ENCODE results near the gene RHOXF1. TPM values are rescaled to one million over a fixed set of nuclear protein-coding genes. Genes with fewer than 3 reads are reported as not detected.

The RHOXF1 gene
- 0.47 TPM for total RNA-seq

GRCh38 chrX:120115438-120115963, at the start of gene RHOXF1:
Gene RHOXF1 (minus strand): TSS chrX:120115913. CDS start chrX:120115862, 51 bp downstream.

GRCh38 chrX:120158313-120158712, 42.6 kb upstream of the RHOXF1 start, which contains the start of gene RHOXF2:
Gene RHOXF2 (plus strand): TSS chrX:120158613. CDS start chrX:120158751, 138 bp downstream.

GRCh38 chrX:120077590-120077989, 38.1 kb downstream of the RHOXF1 start, which contains the start of gene RHOXF2B:
Gene RHOXF2B (minus strand): TSS chrX:120077690. CDS start chrX:120077552, 138 bp downstream.

Other genes starting within 250 kb of the RHOXF1 start
- gene RNF113A, start 244.2 kb downstream of the RHOXF1 start, total RNA-seq, result 9.0 TPM
- 63.0 TPM for gene NDUFA1, start 244.1 kb downstream of the RHOXF1 start, total RNA-seq
- not detected for gene AKAP14, start 220.0 kb downstream of the RHOXF1 start, total RNA-seq
- 5.8 TPM for gene NKAP, start 172.2 kb downstream of the RHOXF1 start, total RNA-seq
- not detected for gene RHOXF2B, start 38.2 kb downstream of the RHOXF1 start, total RNA-seq
- not detected for gene RHOXF2, start 42.7 kb upstream of the RHOXF1 start, total RNA-seq
- gene ZBTB33, start 134.9 kb upstream of the RHOXF1 start, total RNA-seq, result 16.7 TPM
- 0.88 TPM for gene TMEM255A, start 195.5 kb upstream of the RHOXF1 start, total RNA-seq
- gene ATP1B4, start 246.2 kb upstream of the RHOXF1 start, total RNA-seq, result 31.2 TPM

All from metanephros (tissue), 1 donor.